ENCODE measurements around the gene IL25.

Gene IL25

DNA sequence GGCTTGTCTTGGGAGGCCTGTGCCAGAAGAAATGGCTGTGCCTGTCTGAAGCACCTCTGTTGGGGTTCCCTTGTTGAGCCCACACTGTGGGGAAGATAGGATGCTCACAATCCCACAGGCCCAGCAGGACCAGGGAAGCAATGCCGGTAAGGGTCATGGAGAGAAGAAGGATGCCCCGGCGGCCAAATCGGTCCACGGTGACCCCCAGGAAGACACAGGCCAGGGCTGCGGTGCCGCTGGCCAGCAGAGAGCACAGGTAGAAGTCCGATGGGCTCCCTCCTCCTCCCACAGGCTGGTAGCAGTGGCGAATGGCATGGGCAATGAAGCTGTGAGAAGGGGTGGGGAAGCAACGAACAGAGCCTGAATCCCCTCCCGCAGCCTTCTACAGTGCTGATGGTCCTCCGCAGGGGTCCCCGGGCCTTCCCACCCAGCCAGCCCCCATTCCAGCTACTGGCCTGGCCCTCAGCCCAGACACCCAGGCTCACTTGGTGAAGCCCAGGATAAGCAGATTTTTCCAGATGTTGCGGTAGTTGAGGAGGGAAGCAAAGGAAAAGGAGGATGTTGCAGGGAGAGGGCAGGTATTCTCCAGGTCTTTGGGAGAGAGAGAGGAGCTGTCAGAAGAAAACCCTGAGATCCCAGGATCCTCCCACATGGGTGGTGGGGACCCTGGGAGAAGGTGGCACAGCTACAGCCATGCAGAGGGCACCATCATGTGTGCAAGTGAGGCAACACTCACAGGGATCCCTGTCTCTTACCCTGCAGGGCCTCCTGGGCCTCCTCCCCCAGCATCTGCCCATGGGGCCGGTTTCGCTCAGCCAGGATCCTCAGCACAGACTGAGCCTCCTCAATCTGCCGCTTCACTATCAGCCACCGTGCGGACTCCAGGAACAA, 25.0 kb upstream of the IL25 start:
- ATAC-seq: no peak
- TF ChIP-seq SNAI2 (CRISPR knock-in tag; IDR thresholded peaks at IDR 0.05) (no peak), ZFP3 (CRISPR knock-in tag; IDR thresholded peaks at IDR 0.05) (no peak)

DNA sequence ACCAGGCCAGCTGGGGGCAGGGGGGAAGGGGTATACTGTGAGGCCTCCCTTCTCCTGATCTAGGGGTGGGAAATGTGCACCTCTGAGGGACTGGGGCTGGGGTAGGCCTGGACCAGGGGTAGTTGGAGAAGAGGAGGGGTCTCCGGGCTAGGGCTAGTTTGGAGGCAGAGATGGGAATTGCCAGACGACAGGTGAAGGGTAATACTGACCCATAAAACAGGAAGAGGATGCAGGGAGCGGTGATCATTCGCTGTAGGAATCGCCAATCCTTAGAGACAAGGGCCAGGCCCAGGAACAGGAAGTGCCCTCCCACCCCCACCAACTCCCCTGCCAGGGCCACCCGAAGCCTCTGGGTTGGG, 24.3 kb upstream of the IL25 start:
- TF ChIP-seq TCF4 (CRISPR knock-in tag; IDR thresholded peaks at IDR 0.05; ENCODE audit: borderline replicate concordance) (no peak), ISL1 (CRISPR knock-in tag; IDR thresholded peaks at IDR 0.05) (no peak), RARB (CRISPR knock-in tag; IDR thresholded peaks at IDR 0.05) (no peak), ESRRG (CRISPR knock-in tag; IDR thresholded peaks at IDR 0.05) (no peak), ZNF70 (CRISPR knock-in tag; IDR thresholded peaks at IDR 0.05) (no peak), CSDC2 (CRISPR knock-in tag; IDR thresholded peaks at IDR 0.05) (no peak), PPARA (CRISPR knock-in tag; IDR thresholded peaks at IDR 0.05; ENCODE audit: borderline replicate concordance) (no peak), ZFP3 (CRISPR knock-in tag; IDR thresholded peaks at IDR 0.05) (no peak), ZNF565 (CRISPR knock-in tag; conservative IDR thresholded peaks at IDR 0.05; ENCODE audit: low read depth) (no peak), OSR1 (CRISPR knock-in tag; IDR thresholded peaks at IDR 0.05) (no peak), ZFP30 (CRISPR knock-in tag; IDR thresholded peaks at IDR 0.05) (no peak), ARNTL (CRISPR knock-in tag; IDR thresholded peaks at IDR 0.05; ENCODE audit: borderline replicate concordance, low read depth) (no peak), ZC3H10 (CRISPR knock-in tag; IDR thresholded peaks at IDR 0.05) (no peak), TOX (CRISPR knock-in tag; IDR thresholded peaks at IDR 0.05; ENCODE audit: borderline replicate concordance) (no peak)
- TF ChIP-seq, protein P1, sequence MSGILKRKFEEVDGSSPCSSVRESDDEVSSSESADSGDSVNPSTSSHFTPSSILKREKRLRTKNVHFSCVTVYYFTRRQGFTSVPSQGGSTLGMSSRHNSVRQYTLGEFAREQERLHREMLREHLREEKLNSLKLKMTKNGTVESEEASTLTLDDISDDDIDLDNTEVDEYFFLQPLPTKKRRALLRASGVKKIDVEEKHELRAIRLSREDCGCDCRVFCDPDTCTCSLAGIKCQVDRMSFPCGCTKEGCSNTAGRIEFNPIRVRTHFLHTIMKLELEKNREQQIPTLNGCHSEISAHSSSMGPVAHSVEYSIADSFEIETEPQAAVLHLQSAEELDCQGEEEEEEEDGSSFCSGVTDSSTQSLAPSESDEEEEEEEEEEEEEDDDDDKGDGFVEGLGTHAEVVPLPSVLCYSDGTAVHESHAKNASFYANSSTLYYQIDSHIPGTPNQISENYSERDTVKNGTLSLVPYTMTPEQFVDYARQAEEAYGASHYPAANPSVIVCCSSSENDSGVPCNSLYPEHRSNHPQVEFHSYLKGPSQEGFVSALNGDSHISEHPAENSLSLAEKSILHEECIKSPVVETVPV (CRISPR knock-in tag; IDR thresholded peaks at IDR 0.05): no peak
- TF ChIP-seq, protein P2, sequence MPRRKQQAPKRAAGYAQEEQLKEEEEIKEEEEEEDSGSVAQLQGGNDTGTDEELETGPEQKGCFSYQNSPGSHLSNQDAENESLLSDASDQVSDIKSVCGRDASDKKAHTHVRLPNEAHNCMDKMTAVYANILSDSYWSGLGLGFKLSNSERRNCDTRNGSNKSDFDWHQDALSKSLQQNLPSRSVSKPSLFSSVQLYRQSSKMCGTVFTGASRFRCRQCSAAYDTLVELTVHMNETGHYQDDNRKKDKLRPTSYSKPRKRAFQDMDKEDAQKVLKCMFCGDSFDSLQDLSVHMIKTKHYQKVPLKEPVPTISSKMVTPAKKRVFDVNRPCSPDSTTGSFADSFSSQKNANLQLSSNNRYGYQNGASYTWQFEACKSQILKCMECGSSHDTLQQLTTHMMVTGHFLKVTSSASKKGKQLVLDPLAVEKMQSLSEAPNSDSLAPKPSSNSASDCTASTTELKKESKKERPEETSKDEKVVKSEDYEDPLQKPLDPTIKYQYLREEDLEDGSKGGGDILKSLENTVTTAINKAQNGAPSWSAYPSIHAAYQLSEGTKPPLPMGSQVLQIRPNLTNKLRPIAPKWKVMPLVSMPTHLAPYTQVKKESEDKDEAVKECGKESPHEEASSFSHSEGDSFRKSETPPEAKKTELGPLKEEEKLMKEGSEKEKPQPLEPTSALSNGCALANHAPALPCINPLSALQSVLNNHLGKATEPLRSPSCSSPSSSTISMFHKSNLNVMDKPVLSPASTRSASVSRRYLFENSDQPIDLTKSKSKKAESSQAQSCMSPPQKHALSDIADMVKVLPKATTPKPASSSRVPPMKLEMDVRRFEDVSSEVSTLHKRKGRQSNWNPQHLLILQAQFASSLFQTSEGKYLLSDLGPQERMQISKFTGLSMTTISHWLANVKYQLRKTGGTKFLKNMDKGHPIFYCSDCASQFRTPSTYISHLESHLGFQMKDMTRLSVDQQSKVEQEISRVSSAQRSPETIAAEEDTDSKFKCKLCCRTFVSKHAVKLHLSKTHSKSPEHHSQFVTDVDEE (CRISPR knock-in tag; IDR thresholded peaks at IDR 0.05): no peak
- TF ChIP-seq, protein P3, sequence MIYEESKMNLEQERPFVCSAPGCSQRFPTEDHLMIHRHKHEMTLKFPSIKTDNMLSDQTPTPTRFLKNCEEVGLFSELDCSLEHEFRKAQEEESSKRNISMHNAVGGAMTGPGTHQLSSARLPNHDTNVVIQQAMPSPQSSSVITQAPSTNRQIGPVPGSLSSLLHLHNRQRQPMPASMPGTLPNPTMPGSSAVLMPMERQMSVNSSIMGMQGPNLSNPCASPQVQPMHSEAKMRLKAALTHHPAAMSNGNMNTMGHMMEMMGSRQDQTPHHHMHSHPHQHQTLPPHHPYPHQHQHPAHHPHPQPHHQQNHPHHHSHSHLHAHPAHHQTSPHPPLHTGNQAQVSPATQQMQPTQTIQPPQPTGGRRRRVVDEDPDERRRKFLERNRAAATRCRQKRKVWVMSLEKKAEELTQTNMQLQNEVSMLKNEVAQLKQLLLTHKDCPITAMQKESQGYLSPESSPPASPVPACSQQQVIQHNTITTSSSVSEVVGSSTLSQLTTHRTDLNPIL (CRISPR knock-in tag; IDR thresholded peaks at IDR 0.05; ENCODE audit: low read depth): no peak
- ATAC-seq: no peak

DNA sequence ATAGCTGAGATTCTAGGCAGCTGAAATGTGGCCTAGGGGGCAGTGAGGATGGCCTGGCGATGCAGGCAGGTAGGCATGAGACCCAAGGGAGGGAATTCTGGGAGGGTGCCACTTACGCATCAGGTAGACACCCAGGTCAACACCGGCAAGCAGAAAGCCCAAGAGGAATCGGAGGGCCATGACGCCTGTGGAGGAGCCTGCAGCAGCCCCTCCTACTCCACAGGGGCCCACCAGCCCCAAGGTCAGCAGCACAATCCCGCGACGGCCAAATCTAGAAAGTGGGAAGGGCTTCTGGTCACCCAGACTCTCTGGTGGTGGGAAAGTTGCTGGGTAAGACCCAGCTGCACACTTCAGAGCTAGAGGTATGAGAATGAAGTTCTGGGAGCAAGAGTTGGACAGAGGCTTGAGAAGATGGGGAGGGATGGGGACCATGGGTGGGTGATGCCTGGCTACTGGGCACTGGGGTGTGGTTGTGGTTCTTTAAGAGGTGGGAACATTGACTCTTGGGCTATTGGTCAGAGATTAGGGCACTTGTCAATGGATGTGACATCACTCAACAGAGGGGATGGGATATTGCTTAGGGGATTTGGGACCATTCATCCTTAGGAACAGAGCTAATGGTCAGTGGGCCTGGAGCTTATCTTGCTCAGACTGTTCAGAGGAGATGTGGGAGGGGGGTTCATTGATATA, 23.3 kb upstream of the IL25 start:
- no peak for ATAC-seq
- TF ChIP-seq PPARA (CRISPR knock-in tag; IDR thresholded peaks at IDR 0.05; ENCODE audit: borderline replicate concordance) (no peak), ARNTL (CRISPR knock-in tag; IDR thresholded peaks at IDR 0.05; ENCODE audit: borderline replicate concordance, low read depth) (no peak), TOX (CRISPR knock-in tag; IDR thresholded peaks at IDR 0.05; ENCODE audit: borderline replicate concordance) (no peak), OSR1 (CRISPR knock-in tag; IDR thresholded peaks at IDR 0.05) (no peak), ESRRG (CRISPR knock-in tag; IDR thresholded peaks at IDR 0.05) (no peak), ZNF70 (CRISPR knock-in tag; IDR thresholded peaks at IDR 0.05) (no peak), CSDC2 (CRISPR knock-in tag; IDR thresholded peaks at IDR 0.05) (no peak), ZFP3 (CRISPR knock-in tag; IDR thresholded peaks at IDR 0.05) (no peak)
- TF ChIP-seq, protein P1 (CRISPR knock-in tag; IDR thresholded peaks at IDR 0.05): no peak
- TF ChIP-seq, protein P3 (CRISPR knock-in tag; IDR thresholded peaks at IDR 0.05; ENCODE audit: low read depth): no peak
